ENCODE measurements around the gene NSFL1C. TPM values are rescaled to one million over a fixed set of nuclear protein-coding genes. Genes with fewer than 3 reads are reported as not detected.

The NSFL1C gene
- total RNA-seq, 1 experiment from 2014 or later, result 119 TPM

- Mint-ChIP-seq H3K4me1 (ENCODE audit: low read depth, unreplicated experiment) (peaks cover 25% of the 10 kb centered on the region), H3K36me3 (ENCODE audit: insufficient read depth, unreplicated experiment) (no peaks in the 10 kb centered on the region), H3K27ac (ENCODE audit: unreplicated experiment) (no peak overlapping the region), H3K27me3 (ENCODE audit: insufficient read depth, unreplicated experiment) (no peaks in the 10 kb centered on the region), H3K4me3 (ENCODE audit: unreplicated experiment) (no peak overlapping the region), H3K9me3 (ENCODE audit: unreplicated experiment) (no peaks in the 10 kb centered on the region)
- ChIA-PET CTCF (no interaction called here), POLR2A (interaction anchor here (0.6 kb wide), 1 partner anchor 491 kb away, joined by 3 read pairs; no protein-coding TSS in a partner anchor)
- Histone ChIP-seq H3K4me1 (peaks cover 7% of the 10 kb centered on the region), H3K27me3 (replicated peaks; ENCODE audit: control insufficient read depth, insufficient read depth, low read length) (no peaks in the 10 kb centered on the region), H3K36me3 (ENCODE audit: control insufficient read depth, insufficient read depth, low read length) (no peaks in the 10 kb centered on the region), H3K9me3 (no peaks in the 10 kb centered on the region), H3K4me3 (ENCODE audit: low read depth, low read length) (no peak overlapping the region)
- BruUV-seq (replicated peaks), result no TSS peak
- intact Hi-C loops (cut with micrococcal nuclease; ENCODE audit: unreplicated experiment), result loop anchor here (5.0 kb wide), 1 partner anchor 37 kb away; no protein-coding TSS in a partner anchor
- no peak for DNase-seq
- TF ChIP-seq CTCF (IDR thresholded peaks at IDR 0.05; ENCODE audit: insufficient read depth in 1 of 2, low read depth in 1 of 2, low read length in 1 of 2, severe bottlenecking in 1 of 2, unreplicated experiment in 1 of 2), result no peak
Observed at GRCh38 chr20:1474325-1474724, 7.7 kb upstream of the NSFL1C start.

GRCh38 chr20:1473246-1474220 lies 6.9 kb upstream of the NSFL1C start:
- POLR2A ChIA-PET, result no interaction called here
- intact Hi-C loops (cut with micrococcal nuclease; ENCODE audit: unreplicated experiment), result loop anchor here (5.0 kb wide), 1 partner anchor 36 kb away; no protein-coding TSS in a partner anchor
- Histone ChIP-seq H3K4me1 (peaks cover 7% of the 10 kb centered on the region), H3K9me3 (no peaks in the 10 kb centered on the region), H3K27me3 (replicated peaks; ENCODE audit: control insufficient read depth, insufficient read depth, low read length) (no peaks in the 10 kb centered on the region), H3K36me3 (ENCODE audit: control insufficient read depth, insufficient read depth, low read length) (no peaks in the 10 kb centered on the region), H3K4me3 (ENCODE audit: low read depth, low read length) (no peak overlapping the region)
- Mint-ChIP-seq H3K36me3 (ENCODE audit: insufficient read depth, unreplicated experiment) (no peaks in the 10 kb centered on the region), H3K27ac (ENCODE audit: unreplicated experiment) (no peak overlapping the region), H3K27me3 (ENCODE audit: insufficient read depth, unreplicated experiment) (no peaks in the 10 kb centered on the region), H3K9me3 (ENCODE audit: unreplicated experiment) (no peaks in the 10 kb centered on the region), H3K4me3 (ENCODE audit: unreplicated experiment) (no peak overlapping the region), H3K4me1 (ENCODE audit: low read depth, unreplicated experiment) (peaks cover 25% of the 10 kb centered on the region)
- CTCF ChIA-PET, result interaction anchor here (0.8 kb wide), 2 partner anchors 29 to 30 kb away, joined by 3 to 6 read pairs; no protein-coding TSS in a partner anchor
- BruUV-seq (replicated peaks), result no TSS peak
- DNase-seq, result no peak
- TF ChIP-seq CTCF (IDR thresholded peaks at IDR 0.05; ENCODE audit: insufficient read depth in 1 of 2, low read depth in 1 of 2, low read length in 1 of 2, severe bottlenecking in 1 of 2, unreplicated experiment in 1 of 2), result no peak

GRCh38 chr20:1472556-1473245 lies 6.1 kb upstream of the NSFL1C start:
- TF ChIP-seq CTCF (IDR thresholded peaks at IDR 0.05; ENCODE audit: insufficient read depth in 1 of 2, low read depth in 1 of 2, low read length in 1 of 2, severe bottlenecking in 1 of 2, unreplicated experiment in 1 of 2), result no peak
- Histone ChIP-seq H3K4me3 (ENCODE audit: low read depth, low read length) (no peak overlapping the region), H3K4me1 (peaks cover 7% of the 10 kb centered on the region), H3K9me3 (no peaks in the 10 kb centered on the region), H3K36me3 (ENCODE audit: control insufficient read depth, insufficient read depth, low read length) (no peaks in the 10 kb centered on the region), H3K27me3 (replicated peaks; ENCODE audit: control insufficient read depth, insufficient read depth, low read length) (no peaks in the 10 kb centered on the region)
- H3K27ac Mint-ChIP-seq (ENCODE audit: unreplicated experiment), result no peak overlapping the region
- ChIA-PET CTCF (interaction anchor here (0.8 kb wide), 1 partner anchor 30 kb away, joined by 3 read pairs; no protein-coding TSS in a partner anchor), POLR2A (no interaction called here)
- no peaks in the 10 kb centered on the region for H3K27me3 Mint-ChIP-seq (ENCODE audit: insufficient read depth, unreplicated experiment)
- H3K4me3 Mint-ChIP-seq (ENCODE audit: unreplicated experiment), result no peak overlapping the region
- H3K4me1 Mint-ChIP-seq (ENCODE audit: low read depth, unreplicated experiment), result peaks cover 32% of the 10 kb centered on the region
- DNase-seq, result no peak
- H3K9me3 Mint-ChIP-seq (ENCODE audit: unreplicated experiment), result no peaks in the 10 kb centered on the region
- H3K36me3 Mint-ChIP-seq (ENCODE audit: insufficient read depth, unreplicated experiment), result no peaks in the 10 kb centered on the region
- intact Hi-C loops (cut with micrococcal nuclease; ENCODE audit: unreplicated experiment), result loop anchor here (5.0 kb wide), 1 partner anchor 35 kb away; no protein-coding TSS in a partner anchor
- no TSS peak for BruUV-seq (replicated peaks)
